Trophoblast cell (in vitro differentiated cells and primary cell): Measurements from ENCODE around the gene NCBP1.

Experiments
- DNase-seq, 2 donors: peaks; one replicate each; pipeline ENCODE4 v3.0.0-alpha.2; 2016
- H2AFZ ChIP-seq: 2 replicates; pipeline ENCODE4 v1.6.1; 2013; ENCODE audit warnings: low read length, moderate library complexity, mild to moderate bottlenecking; ENCODE audit not compliant: insufficient read depth, poor library complexity
- H2AK5ac ChIP-seq: 2 replicates; pipeline ENCODE4 v1.6.1; 2013; ENCODE audit warnings: mild to moderate bottlenecking, low read length
- H2BK120ac ChIP-seq: 2 replicates; pipeline ENCODE4 v1.6.1; 2013; ENCODE audit warnings: low read length, mild to moderate bottlenecking, moderate library complexity; ENCODE audit not compliant: insufficient read depth, poor library complexity
- H2BK12ac ChIP-seq: 2 replicates; pipeline ENCODE4 v1.6.1; 2013; ENCODE audit warnings: mild to moderate bottlenecking, low read length, moderate library complexity
- H2BK5ac ChIP-seq: 2 replicates; pipeline ENCODE4 v1.6.1; 2013; ENCODE audit warnings: low read length, low read depth, moderate library complexity, mild to moderate bottlenecking; ENCODE audit not compliant: poor library complexity
- H3K14ac ChIP-seq: 2 replicates; pipeline ENCODE4 v1.6.1; 2013; ENCODE audit warnings: mild to moderate bottlenecking, low read length
- H3K18ac ChIP-seq: 2 replicates; pipeline ENCODE4 v1.6.1; 2013; ENCODE audit warnings: mild to moderate bottlenecking, low read length
- H3K23ac ChIP-seq: 2 replicates; pipeline ENCODE4 v1.6.1; 2013; ENCODE audit warnings: low read length
- H3K27ac ChIP-seq: 2 replicates; pipeline ENCODE4 v1.5.1; 2013; ENCODE audit warnings: low read depth, mild to moderate bottlenecking, inconsistent platforms, low read length, moderate library complexity
- H3K27me3 ChIP-seq: 2 replicates; pipeline ENCODE4 v1.6.1; 2013; ENCODE audit warnings: inconsistent platforms, mild to moderate bottlenecking, low read length, moderate library complexity; ENCODE audit not compliant: insufficient read depth
- H3K36me3 ChIP-seq, 2 experiments: 1 replicate in 1 of 2; 2 replicates in 1 of 2; pipeline ENCODE4 v1.6.1; 2013; ENCODE audit warnings: low read length in 2 of 2, mild to moderate bottlenecking in 2 of 2, moderate library complexity in 1 of 2; ENCODE audit not compliant: insufficient read depth in 2 of 2, control insufficient read depth in 1 of 2
- H3K4ac ChIP-seq: 2 replicates; pipeline ENCODE4 v1.6.1; 2013; ENCODE audit warnings: low read depth, mild to moderate bottlenecking, low read length, moderate library complexity
- H3K4me1 ChIP-seq, 2 experiments: 1 replicate in 1 of 2; 2 replicates in 1 of 2; pipeline ENCODE4 v1.6.1; 2013; ENCODE audit warnings: low read length in 2 of 2, mild to moderate bottlenecking in 2 of 2, moderate library complexity in 1 of 2; ENCODE audit not compliant: insufficient read depth in 2 of 2, control insufficient read depth in 1 of 2
- H3K4me2 ChIP-seq: 2 replicates; pipeline ENCODE4 v1.6.1; 2013; ENCODE audit warnings: inconsistent platforms, mild to moderate bottlenecking, low read length, moderate library complexity
- H3K4me3 ChIP-seq: 2 replicates; pipeline ENCODE4 v1.5.1; 2013; ENCODE audit warnings: mild to moderate bottlenecking, low read depth, low read length, inconsistent platforms
- H3K79me1 ChIP-seq: one replicate; pipeline ENCODE4 v1.6.1; 2013; ENCODE audit warnings: low read length
- H3K79me2 ChIP-seq: 2 replicates; pipeline ENCODE4 v1.6.1; 2013; ENCODE audit warnings: low read length, mild to moderate bottlenecking; ENCODE audit not compliant: control insufficient read depth, insufficient read depth, poor library complexity
- H3K9ac ChIP-seq: 2 replicates; pipeline ENCODE4 v1.6.1; 2013; ENCODE audit warnings: mild to moderate bottlenecking, low read length
- H3K9me3 ChIP-seq: 2 replicates; pipeline ENCODE4 v1.6.1; 2013; ENCODE audit warnings: low read depth, mild to moderate bottlenecking, control low read depth, inconsistent platforms, low read length; ENCODE audit not compliant: insufficient read depth
- H4K12ac ChIP-seq: 2 replicates; pipeline ENCODE4 v1.6.1; 2013; ENCODE audit warnings: low read depth, mild to moderate bottlenecking, low read length, moderate library complexity
- H4K8ac ChIP-seq: 2 replicates; pipeline ENCODE4 v1.6.1; 2013; ENCODE audit warnings: low read depth, mild to moderate bottlenecking, low read length, moderate library complexity
- H4K91ac ChIP-seq: one replicate; pipeline ENCODE4 v1.6.1; 2013; ENCODE audit warnings: low read depth, mild to moderate bottlenecking, low read length, moderate library complexity
- WGBS: extraction: QIAGEN DNeasy Blood & Tissue Kit; methylation state at CpG from one replicate; pipeline ENCODE4 v1.1.7; 2013; ENCODE audit warnings: missing lambda C conversion rate; ENCODE audit not compliant: insufficient read length, insufficient coverage; ENCODE audit errors: extremely low coverage; 5-methylcytosine and 5-hydroxymethylcytosine counted together

Gene NCBP1

DNA sequence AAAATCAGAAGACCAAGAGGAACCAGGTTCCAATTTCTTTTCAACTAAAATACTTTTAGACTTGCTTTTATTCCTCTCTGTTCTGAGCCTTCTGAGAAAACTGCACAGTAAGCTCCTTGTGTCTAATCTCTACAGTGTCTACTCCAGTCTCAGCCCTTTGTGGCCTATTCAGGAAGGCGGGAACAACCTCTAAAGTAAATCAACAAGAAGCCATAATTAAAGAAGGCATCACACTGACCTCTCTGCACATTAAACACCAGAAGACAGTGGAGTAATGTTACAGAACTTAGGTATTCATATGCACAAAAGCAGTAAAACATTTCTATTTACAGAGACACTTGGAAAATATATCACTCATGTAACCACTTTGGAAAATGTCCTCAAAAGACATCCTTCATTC, 48.6 kb downstream of the NCBP1 start:
- Histone ChIP-seq H3K4me2 (no peak overlapping the region), H3K9me3 (no peaks in the 10 kb centered on the region), H4K91ac (no peak overlapping the region), H3K4ac (no peak overlapping the region), H2AK5ac (no peak overlapping the region), H2BK5ac (no peak overlapping the region), H3K4me1 (no peaks in the 10 kb centered on the region), H2AFZ (no peak overlapping the region), H4K12ac (no peak overlapping the region), H3K9ac (no peak overlapping the region), H3K27ac (no peak overlapping the region), H2BK12ac (no peak overlapping the region), H3K36me3 (peaks cover 2 to 3% of the 10 kb centered on the region in 2 experiments), H3K18ac (no peak overlapping the region), H3K23ac (no peak overlapping the region), H3K27me3 (no peaks in the 10 kb centered on the region), H3K14ac (no peak overlapping the region), H4K8ac (no peak overlapping the region), H3K79me1 (no peaks in the 10 kb centered on the region), H3K4me3 (no peak overlapping the region), H2BK120ac (no peak overlapping the region), H3K79me2 (no peaks in the 10 kb centered on the region)
- no CpG with 5 or more reads among the region's 1 CpG for WGBS
- no peak for DNase-seq

DNA sequence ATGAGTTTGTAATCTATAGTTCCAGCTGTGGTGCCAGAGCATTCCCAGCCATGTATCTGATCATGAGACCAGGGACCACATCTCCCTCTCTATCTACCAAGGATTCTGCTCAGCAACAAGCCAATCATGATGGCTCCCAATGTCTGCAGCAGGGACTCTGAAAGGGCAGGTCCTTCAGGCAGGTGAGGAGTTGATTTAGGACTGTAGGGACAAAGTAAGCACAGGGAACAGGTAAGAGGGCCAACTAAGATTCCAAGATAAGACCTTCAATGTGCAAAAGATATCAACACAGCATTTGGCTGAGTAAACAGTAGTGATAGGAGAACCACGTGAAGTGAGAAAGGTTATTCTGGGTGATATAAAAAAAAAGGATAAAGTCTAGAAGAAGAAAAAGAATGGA, 55.0 kb downstream of the NCBP1 start:
- Histone ChIP-seq H3K4me2 (no peak overlapping the region), H2BK12ac (no peak overlapping the region), H3K9ac (no peak overlapping the region), H3K14ac (no peak overlapping the region), H2AFZ (no peak overlapping the region), H3K27me3 (no peaks in the 10 kb centered on the region), H3K36me3 (peaks cover 3% of the 10 kb centered on the region in 2 experiments), H4K8ac (no peak overlapping the region), H3K18ac (no peak overlapping the region), H3K79me2 (no peaks in the 10 kb centered on the region), H3K23ac (no peak overlapping the region), H4K91ac (no peak overlapping the region), H4K12ac (no peak overlapping the region), H3K4me3 (no peak overlapping the region), H3K79me1 (no peaks in the 10 kb centered on the region), H2BK120ac (no peak overlapping the region), H2BK5ac (no peak overlapping the region), H3K27ac (no peak overlapping the region), H2AK5ac (no peak overlapping the region), H3K9me3 (no peaks in the 10 kb centered on the region), H3K4me1 (no peaks in the 10 kb centered on the region), H3K4ac (no peak overlapping the region)
- WGBS = no CpG with 5 or more reads among the region's 1 CpG
- no peak for DNase-seq

DNA sequence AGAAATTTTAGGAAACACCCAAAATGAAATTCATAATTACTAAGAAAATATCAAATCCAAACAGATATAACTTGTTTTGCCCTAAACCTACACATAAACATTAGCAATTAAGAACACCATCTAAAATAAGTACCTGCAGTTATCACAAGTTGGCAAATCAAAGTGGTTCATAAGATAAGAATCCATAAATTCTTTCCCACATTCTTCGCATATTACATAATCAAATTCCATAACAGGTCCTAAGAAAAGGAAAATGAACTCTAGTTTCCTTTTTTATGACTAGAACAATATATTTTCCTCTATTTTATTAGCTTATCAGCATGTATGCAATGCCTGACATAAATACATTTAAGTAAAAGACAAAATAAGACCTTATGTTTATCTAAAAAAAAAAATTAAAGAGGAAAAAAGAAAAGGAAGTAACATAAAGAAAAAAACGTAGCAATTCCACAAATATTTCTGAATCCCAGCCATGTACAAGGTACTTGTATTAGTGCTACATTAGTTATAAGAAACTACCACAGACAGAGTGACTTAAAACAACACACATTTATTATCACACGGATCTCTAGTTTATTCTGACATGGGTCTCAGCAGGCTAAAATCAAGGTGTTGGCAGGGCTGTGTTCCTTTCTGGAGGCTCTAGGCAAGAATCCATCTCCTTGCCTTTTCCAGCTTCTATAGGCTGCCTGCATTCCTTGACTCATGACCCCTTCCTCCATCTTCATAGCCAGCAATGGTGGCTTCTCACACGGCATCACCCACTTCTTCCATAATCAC, 56.0 kb downstream of the NCBP1 start:
- H3K27me3 ChIP-seq = no peaks in the 10 kb centered on the region
- no peak overlapping the region for H3K9ac ChIP-seq
- no peak overlapping the region for H3K4me2 ChIP-seq
- H3K4ac ChIP-seq = no peak overlapping the region
- WGBS = no CpG with 5 or more reads among the region's 4 CpGs
- H3K79me1 ChIP-seq = no peaks in the 10 kb centered on the region
- H3K14ac ChIP-seq = no peak overlapping the region
- no peak overlapping the region for H2BK5ac ChIP-seq
- H3K9me3 ChIP-seq = no peaks in the 10 kb centered on the region
- H2BK12ac ChIP-seq = no peak overlapping the region
- H3K18ac ChIP-seq = no peak overlapping the region
- peak in 1 of 2 donors; percentile 50 for DNase-seq
- H3K79me2 ChIP-seq = no peaks in the 10 kb centered on the region
- no peak overlapping the region for H3K23ac ChIP-seq
- no peak overlapping the region for H4K8ac ChIP-seq
- H3K36me3 ChIP-seq = peaks cover 0 to 3% of the 10 kb centered on the region in 2 experiments
- H2AFZ ChIP-seq = no peak overlapping the region
- H2BK120ac ChIP-seq = peak overlapping the region; percentile 60
- H3K27ac ChIP-seq = no peak overlapping the region
- no peak overlapping the region for H4K91ac ChIP-seq
- no peak overlapping the region for H3K4me3 ChIP-seq
- no peak overlapping the region for H4K12ac ChIP-seq
- no peak overlapping the region for H2AK5ac ChIP-seq
- H3K4me1 ChIP-seq = no peaks in the 10 kb centered on the region

- no peak overlapping the region for H3K9ac ChIP-seq
- H3K4me3 ChIP-seq = no peak overlapping the region
- peaks cover 5% of the 10 kb centered on the region for H3K79me2 ChIP-seq
- H3K4me2 ChIP-seq = no peak overlapping the region
- H3K4ac ChIP-seq = no peak overlapping the region
- H4K91ac ChIP-seq = no peak overlapping the region
- no peaks in the 10 kb centered on the region for H3K27me3 ChIP-seq
- no peak overlapping the region for H2BK12ac ChIP-seq
- no peak overlapping the region for H2AFZ ChIP-seq
- H3K27ac ChIP-seq = no peak overlapping the region
- WGBS = no CpG with 5 or more reads among the region's 7 CpGs
- H4K12ac ChIP-seq = no peak overlapping the region
- H3K4me1 ChIP-seq = peaks cover 2 to 5% of the 10 kb centered on the region in 2 experiments
- H3K23ac ChIP-seq = no peak overlapping the region
- no peak overlapping the region for H3K14ac ChIP-seq
- H2BK5ac ChIP-seq = no peak overlapping the region
- H3K79me1 ChIP-seq = peaks cover 6% of the 10 kb centered on the region
- H3K36me3 ChIP-seq = peaks cover 0 to 3% of the 10 kb centered on the region in 2 experiments
- no peak overlapping the region for H4K8ac ChIP-seq
- no peaks in the 10 kb centered on the region for H3K9me3 ChIP-seq
- no peak overlapping the region for H2AK5ac ChIP-seq
- H2BK120ac ChIP-seq = no peak overlapping the region
- DNase-seq = no peak
- no peak overlapping the region for H3K18ac ChIP-seq
Observed at GRCh38 chr9:97694769-97695168, 61.1 kb downstream of the NCBP1 start.
